WTC11 (cell line): ENCODE measurements around the gene PGAP2. TPM values are rescaled to one million over a fixed set of nuclear protein-coding genes. Genes with fewer than 3 reads are reported as not detected.

ENCODE experiments used
- ATAC-seq: fragments of 200-7000 bp; cut with Tn5 transposase; 2 replicates; pipeline ENCODE4 v1.10.0; 2021; ENCODE audit warnings: mild to moderate bottlenecking, moderate library complexity
- CTCF ChIA-PET: fragments of 300-600 bp; sonication (Branson Sonifier 250); formaldehyde crosslinking; loops from one replicate; lab custom pipeline; 2021; ENCODE audit warnings: antibody characterized with exemption; lab: Charles Lee
- POLR2A ChIA-PET: fragments of 350-600 bp; sonication (Branson Sonifier 250); formaldehyde crosslinking; loops from one replicate; lab custom pipeline; 2021; ENCODE audit warnings: antibody characterized with exemption; lab: Charles Lee
- DNase-seq: peaks from one replicate; pipeline ENCODE4 v3.0.0; 2021; ENCODE audit warnings: low spot score
- H3K27ac Mint-ChIP-seq: 2 replicates; pipeline ENCODE4 v1.8.0; 2021; ENCODE audit warnings: mixed read lengths
- H3K27me3 Mint-ChIP-seq: 2 replicates; pipeline ENCODE4 v1.8.0; 2021; ENCODE audit warnings: low read depth, mild to moderate bottlenecking, moderate library complexity, mixed read lengths
- H3K36me3 Mint-ChIP-seq: 2 replicates; pipeline ENCODE4 v1.8.0; 2021; ENCODE audit warnings: mixed read lengths
- H3K4me1 Mint-ChIP-seq: 2 replicates; pipeline ENCODE4 v1.8.0; 2022; ENCODE audit warnings: mixed read lengths
- H3K4me3 Mint-ChIP-seq: 2 replicates; pipeline ENCODE4 v1.8.0; 2021; ENCODE audit warnings: mild to moderate bottlenecking, moderate library complexity, mixed read lengths
- H3K9me3 Mint-ChIP-seq: 2 replicates; pipeline ENCODE4 v1.8.0; 2021; ENCODE audit warnings: mixed read lengths
- ATF2 ChIP-seq: sonication (generic); formaldehyde crosslinking; IDR thresholded peaks from 2 replicates; pipeline ENCODE4 v1.8.1; 2022; ENCODE audit warnings: low read depth, missing genetic modification reagents, borderline replicate concordance
- CREM ChIP-seq: sonication (generic); formaldehyde crosslinking; IDR thresholded peaks from 2 replicates; pipeline ENCODE4 v1.8.1; 2022; ENCODE audit warnings: mild to moderate bottlenecking, missing genetic modification reagents, moderate library complexity
- ELF4 ChIP-seq: sonication (generic); formaldehyde crosslinking; IDR thresholded peaks from 2 replicates; pipeline ENCODE4 v1.8.1; 2022; ENCODE audit warnings: low read depth, mild to moderate bottlenecking, moderate library complexity, missing genetic modification reagents
- ESRRA ChIP-seq: sonication (generic); formaldehyde crosslinking; IDR thresholded peaks from 2 replicates; pipeline ENCODE4 v1.8.1; 2022; ENCODE audit warnings: mild to moderate bottlenecking, missing genetic modification reagents, borderline replicate concordance
- ETV6 ChIP-seq: sonication (generic); formaldehyde crosslinking; IDR thresholded peaks from 2 replicates; pipeline ENCODE4 v1.8.1; 2022; ENCODE audit warnings: mild to moderate bottlenecking, missing genetic modification reagents
- FOXJ3 ChIP-seq: sonication (generic); formaldehyde crosslinking; IDR thresholded peaks from 2 replicates; pipeline ENCODE4 v1.9.0; 2021; ENCODE audit warnings: missing genetic modification reagents, mild to moderate bottlenecking, borderline replicate concordance
- MYBL2 ChIP-seq: sonication (generic); formaldehyde crosslinking; IDR thresholded peaks from 2 replicates; pipeline ENCODE4 v1.8.1; 2023; ENCODE audit warnings: mild to moderate bottlenecking, moderate library complexity, missing genetic modification reagents
- NFYB ChIP-seq: sonication (generic); formaldehyde crosslinking; conservative IDR thresholded peaks from 2 replicates; pipeline ENCODE4 v1.8.0; 2022; ENCODE audit warnings: low read depth, missing genetic modification reagents
- NR2C2 ChIP-seq: sonication (generic); formaldehyde crosslinking; IDR thresholded peaks from 2 replicates; pipeline ENCODE4 v1.8.0; 2022; ENCODE audit warnings: mild to moderate bottlenecking, missing genetic modification reagents
- NR3C1 ChIP-seq: sonication (generic); formaldehyde crosslinking; conservative IDR thresholded peaks from 2 replicates; pipeline ENCODE4 v1.8.1; 2023; ENCODE audit warnings: low read depth, mild to moderate bottlenecking, missing genetic modification reagents
- SMAD4 ChIP-seq: sonication (generic); formaldehyde crosslinking; IDR thresholded peaks from 2 replicates; pipeline ENCODE4 v1.8.0; 2022; ENCODE audit warnings: mild to moderate bottlenecking, missing genetic modification reagents
- SP1 ChIP-seq: sonication (generic); formaldehyde crosslinking; conservative IDR thresholded peaks from 2 replicates; pipeline ENCODE4 v1.8.1; 2022; ENCODE audit warnings: missing genetic modification reagents
- ZBTB21 ChIP-seq: sonication (generic); formaldehyde crosslinking; IDR thresholded peaks from 2 replicates; pipeline ENCODE4 v1.8.1; 2023; ENCODE audit warnings: mild to moderate bottlenecking, missing genetic modification reagents, borderline replicate concordance
- ZBTB43 ChIP-seq: sonication (generic); formaldehyde crosslinking; IDR thresholded peaks from 2 replicates; pipeline ENCODE4 v1.8.1; 2023; ENCODE audit warnings: mild to moderate bottlenecking, missing genetic modification reagents
- ZNF263 ChIP-seq: sonication (generic); formaldehyde crosslinking; IDR thresholded peaks from 2 replicates; pipeline ENCODE4 v1.8.1; 2022; ENCODE audit warnings: low read depth, mild to moderate bottlenecking, moderate library complexity, missing genetic modification reagents
- total RNA-seq: library from RNA; stranded (reverse); gene quantifications from 3 replicates; pipeline ENCODE4 v1.2.3, GENCODE V29; 2021

The PGAP2 gene
- total RNA-seq, 1 experiment from 2014 or later: 43.0 TPM

GRCh38 chr11:3827434-3828186 lies 19.2 kb downstream of the PGAP2 start:
- H3K9me3 Mint-ChIP-seq: no peaks in the 10 kb centered on the region
- peaks cover 43% of the 10 kb centered on the region for H3K36me3 Mint-ChIP-seq
- H3K27me3 Mint-ChIP-seq: no peaks in the 10 kb centered on the region
- no peak overlapping the region for H3K27ac Mint-ChIP-seq
- H3K4me3 Mint-ChIP-seq: no peak overlapping the region
- no peak for ATAC-seq
- ChIA-PET POLR2A (interaction anchor here (0.7 to 1.5 kb wide), 2 partner anchors 10 to 23 kb away, joined by 3 read pairs; no protein-coding TSS in a partner anchor), CTCF (interaction anchor here (0.6 to 4.4 kb wide), 8 partner anchors 13 to 245 kb away, joined by 3 to 71 read pairs (median 14); partner anchors contain the start of genes PGAP2, RHOG and STIM1)
- DNase-seq: no peak
- H3K4me1 Mint-ChIP-seq: peaks cover 41% of the 10 kb centered on the region
- TF ChIP-seq ZBTB21 (CRISPR knock-in tag) (no peak), ESRRA (CRISPR knock-in tag) (no peak), ELF4 (no peak), NFYB (CRISPR knock-in tag) (peak; percentile 21; the same call in 1 of the 2 replicates), ETV6 (CRISPR knock-in tag) (no peak), SMAD4 (no peak), MYBL2 (CRISPR knock-in tag) (no peak), FOXJ3 (CRISPR knock-in tag) (no peak)

- Mint-ChIP-seq H3K27me3 (no peaks in the 10 kb centered on the region), H3K4me3 (no peak overlapping the region), H3K4me1 (peaks cover 50% of the 10 kb centered on the region), H3K36me3 (peaks cover 38% of the 10 kb centered on the region), H3K27ac (no peak overlapping the region), H3K9me3 (no peaks in the 10 kb centered on the region)
- ATAC-seq: no peak
- TF ChIP-seq NFYB (CRISPR knock-in tag) (no peak), CREM (CRISPR knock-in tag) (no peak), NR2C2 (CRISPR knock-in tag) (no peak)
- ChIA-PET CTCF (interaction anchor here (4.4 kb wide), 1 partner anchor 11 kb away, joined by 23 read pairs; the partner anchor contains the start of gene RHOG), POLR2A (no interaction called here)
- no peak for DNase-seq
Measured at GRCh38 chr11:3830088-3830487, 21.7 kb downstream of the PGAP2 start.

GRCh38 chr11:3830730-3831129 lies 22.4 kb downstream of the PGAP2 start:
- POLR2A ChIA-PET: no interaction called here
- Mint-ChIP-seq H3K9me3 (no peaks in the 10 kb centered on the region), H3K36me3 (peaks cover 37% of the 10 kb centered on the region)

More at GRCh38 chr11:3830730-3831129, 22.4 kb downstream of the PGAP2 start:
- Mint-ChIP-seq H3K4me1 (peaks cover 50% of the 10 kb centered on the region), H3K27ac (no peak overlapping the region)
- no peak for ATAC-seq
- no peak for TF ChIP-seq ZBTB43 (CRISPR knock-in tag)
- TF ChIP-seq ZNF263: no peak
- TF ChIP-seq SP1 (CRISPR knock-in tag): no peak
- TF ChIP-seq ATF2 (CRISPR knock-in tag): no peak
- TF ChIP-seq NR3C1 (CRISPR knock-in tag): no peak
- TF ChIP-seq, all 79 proteins: peak for 0
- DNase-seq: no peak
- CTCF ChIA-PET: interaction anchor here (0.6 to 4.4 kb wide), 3 partner anchors 10 to 175 kb away, joined by 3 to 23 read pairs (median 3); partner anchors contain the start of gene RHOG
- H3K4me3 Mint-ChIP-seq: no peak overlapping the region
- no peaks in the 10 kb centered on the region for H3K27me3 Mint-ChIP-seq
